Activated CD4-positive, CD25-positive, alpha-beta regulatory T cell treated with anti-CD3 and anti-CD28 coated beads, Interleukin-2, amount 50 U/mL, for 16 hours (primary cell): ENCODE results near the gene TSPAN13.

Experiments used
- DNase-seq: peaks from one replicate; pipeline ENCODE4 v3.0.0-alpha.2; 2020; ENCODE audit warnings: low read depth, low spot score

The TSPAN13 gene

DNA sequence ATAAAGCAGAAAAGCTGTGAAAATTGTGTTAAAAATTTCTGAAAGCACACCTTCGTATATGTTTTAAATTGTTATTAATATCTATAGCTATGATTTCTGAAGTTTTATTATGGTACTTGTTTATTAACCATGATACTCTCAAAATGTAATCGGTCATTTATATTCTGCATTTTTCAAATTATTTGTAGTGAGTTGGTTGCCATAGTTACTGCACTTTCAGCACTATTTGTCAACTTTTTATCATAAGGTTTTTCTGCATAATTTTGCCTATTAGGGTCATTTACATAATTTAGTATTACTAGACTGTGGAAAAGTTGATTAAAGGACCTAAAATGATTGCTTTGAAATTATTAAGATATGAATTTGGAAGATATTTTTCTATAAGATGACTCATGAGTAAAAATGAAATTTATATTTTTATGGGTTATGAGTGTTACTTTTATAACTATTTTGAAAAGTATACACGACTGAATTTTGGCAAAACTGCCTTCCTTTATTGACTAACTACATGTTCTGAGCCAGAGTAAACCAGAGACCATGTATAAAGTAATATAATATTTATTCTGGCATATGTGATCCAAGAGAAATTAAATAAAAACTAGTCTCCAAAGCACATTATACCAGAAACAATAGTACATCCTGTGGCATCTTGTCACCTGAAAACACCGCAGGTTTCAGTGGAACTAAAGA is 59.1 kb downstream of the TSPAN13 start:
- no peak for DNase-seq

DNA sequence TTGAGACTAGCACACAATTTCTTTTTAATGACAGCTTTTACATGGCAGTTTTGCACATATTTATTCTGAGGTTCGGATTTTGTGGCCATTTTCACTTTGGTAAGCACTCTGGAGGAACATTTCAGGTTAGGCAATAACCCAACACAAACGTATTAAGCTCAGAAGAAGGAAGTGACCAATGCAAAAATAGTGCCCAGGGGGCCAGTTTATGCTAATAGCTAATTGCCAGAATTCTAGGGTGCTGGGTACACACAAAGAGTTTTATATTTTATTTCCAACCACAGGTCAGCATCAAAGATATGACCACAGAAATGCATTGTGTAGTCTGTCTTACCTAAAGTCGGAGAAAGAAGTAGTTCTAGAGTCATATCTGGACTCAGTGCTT is 59.7 kb downstream of the TSPAN13 start:
- DNase-seq: no peak

DNA sequence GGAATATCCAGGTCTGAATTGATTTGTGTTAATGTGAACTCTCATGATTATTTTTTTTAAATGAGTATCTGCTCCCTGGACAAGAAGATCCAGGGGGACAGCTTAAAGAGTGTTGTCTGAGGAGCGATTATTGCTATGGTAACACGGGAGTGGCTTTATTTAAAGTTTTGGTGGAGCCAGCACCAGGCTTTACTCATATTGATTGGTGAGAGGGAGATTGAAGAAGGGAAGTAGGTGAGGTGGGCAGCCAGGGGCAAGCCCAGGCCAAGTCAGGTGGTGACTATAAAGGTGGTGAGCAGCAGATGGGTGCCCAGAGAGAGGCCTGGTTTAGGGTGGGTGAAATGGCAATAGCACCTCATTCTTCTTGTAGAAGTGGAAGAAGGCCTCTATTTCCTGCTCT is 61.4 kb downstream of the TSPAN13 start:
- no peak for DNase-seq

DNA sequence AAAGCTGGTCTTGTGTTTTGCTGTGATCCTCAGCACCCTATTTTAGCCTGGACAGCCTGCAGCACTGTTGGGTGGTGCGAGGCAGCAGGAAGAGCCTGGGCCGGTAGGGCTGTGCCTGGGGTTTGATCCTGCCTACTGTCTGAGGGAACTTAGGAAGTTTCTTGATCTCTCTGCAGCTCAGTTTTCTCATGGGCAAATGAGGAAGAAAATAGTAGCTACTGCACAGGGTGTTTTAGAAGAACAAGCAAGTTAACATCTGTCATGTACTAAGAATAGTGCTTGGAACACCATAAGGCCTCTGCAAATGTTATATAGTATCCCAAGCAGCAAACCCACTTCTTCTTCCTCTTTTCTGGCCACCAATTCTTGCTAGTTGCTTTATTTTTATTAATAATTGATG is 63.3 kb downstream of the TSPAN13 start:
- no peak for DNase-seq

DNA sequence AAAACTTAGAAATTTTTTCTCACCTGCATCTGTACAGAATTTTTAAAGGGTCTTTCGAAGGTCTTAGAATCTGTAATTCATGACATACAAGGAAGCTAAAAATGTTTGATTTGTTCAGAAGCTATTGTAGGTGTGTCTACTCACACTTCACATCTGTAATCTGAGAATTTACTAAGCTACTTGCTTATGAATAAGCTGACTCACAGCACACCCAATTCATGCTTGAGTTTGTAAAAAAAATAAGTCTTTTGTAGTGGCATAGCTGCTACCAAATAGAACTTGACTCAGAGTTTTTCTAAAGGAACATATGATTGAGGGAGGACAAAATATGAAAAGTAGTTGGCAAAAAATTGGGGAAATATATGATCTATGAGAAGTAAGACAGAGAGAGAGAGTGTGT is 64.0 kb downstream of the TSPAN13 start:
- DNase-seq: no peak

DNA sequence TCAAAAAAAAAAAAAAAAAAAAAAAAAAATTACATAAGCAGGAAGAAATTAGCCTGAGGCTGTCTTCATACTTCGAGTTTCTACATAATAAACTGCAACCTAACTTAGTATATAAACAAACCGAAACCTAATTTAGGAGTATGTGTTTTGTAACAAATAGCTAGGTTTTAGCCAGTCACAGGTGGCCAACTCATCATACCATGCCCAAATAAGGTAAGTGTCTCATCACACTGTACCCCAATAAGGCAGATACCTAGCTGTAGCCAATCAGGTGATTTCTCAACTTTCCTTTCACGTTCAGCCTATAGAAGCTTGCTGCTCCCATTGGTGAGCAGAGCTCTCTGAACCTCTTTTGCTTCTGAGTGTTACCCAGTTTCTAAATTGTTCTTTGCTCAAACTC is 65.2 kb downstream of the TSPAN13 start:
- no peak for DNase-seq

DNA sequence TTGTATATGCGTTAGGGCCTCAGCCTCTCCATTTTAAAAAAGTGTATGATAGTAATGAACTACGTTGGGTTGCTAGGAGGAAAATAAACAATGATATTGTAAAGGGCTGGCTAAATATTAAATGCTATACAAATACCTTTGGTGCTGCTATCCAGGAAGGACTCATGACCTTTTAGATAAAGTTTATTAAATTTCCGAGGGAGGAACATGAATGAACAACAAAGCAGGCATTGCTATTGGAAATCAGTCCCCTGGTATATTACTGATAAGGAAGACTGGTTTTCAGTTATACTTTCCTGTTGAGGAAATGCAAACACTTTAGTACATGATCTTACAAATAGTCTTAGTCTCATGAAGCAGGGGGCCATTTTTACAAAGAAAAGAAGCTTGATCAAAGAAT is 68.5 kb downstream of the TSPAN13 start:
- no peak for DNase-seq

DNA sequence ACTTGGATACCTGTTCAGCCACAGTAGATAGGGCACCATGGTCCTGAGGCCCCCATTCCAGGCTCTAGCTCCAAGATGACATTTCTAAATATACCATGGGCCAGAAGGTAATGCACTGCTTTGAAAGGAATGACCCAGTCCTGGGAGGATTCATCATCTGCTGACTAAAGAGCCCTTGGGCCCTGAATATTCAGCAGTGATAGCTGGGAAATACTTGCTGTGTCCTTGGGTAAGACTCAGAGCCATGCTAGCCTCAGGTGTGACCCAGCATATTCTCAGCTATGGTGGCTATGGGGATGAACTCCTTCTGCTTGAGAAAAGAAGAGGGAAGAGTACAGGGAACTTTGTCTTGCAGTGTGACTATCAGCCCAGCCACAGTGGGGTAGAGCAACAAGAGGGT is 72.5 kb downstream of the TSPAN13 start:
- no peak for DNase-seq

DNA sequence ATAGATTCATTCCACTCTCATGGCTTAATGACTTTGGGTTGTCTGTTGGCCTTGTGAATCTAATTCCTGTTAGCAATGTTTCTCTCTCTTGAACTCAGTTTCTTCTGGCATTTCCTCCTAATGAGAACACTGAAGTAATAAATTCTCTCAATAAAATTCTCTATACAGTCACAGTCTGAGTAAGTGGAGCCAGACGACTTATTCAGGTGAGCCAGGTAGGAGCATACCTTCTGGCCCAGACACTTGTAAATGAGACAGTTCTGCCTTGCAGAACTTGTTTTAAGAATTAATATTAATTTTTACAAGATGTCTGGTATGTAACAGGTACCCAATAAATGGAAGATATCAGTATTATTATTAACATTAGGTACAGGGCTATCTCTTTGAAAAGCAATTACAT is 79.8 kb downstream of the TSPAN13 start:
- no peak for DNase-seq
